C4-2B (cell line): ENCODE results near the gene PRKCE.

Source experiments
- ZFX ChIP-seq: fragments of 450-650 bp; IDR thresholded peaks from 2 replicates; pipeline ENCODE4 v1.6.1; 2017
- TF ChIP-seq, protein P1 (sequence below): fragments of 450-650 bp; conservative IDR thresholded peaks from 2 replicates; pipeline ENCODE4 v1.5.1; 2017; ENCODE audit warnings: mild to moderate bottlenecking

DNA sequence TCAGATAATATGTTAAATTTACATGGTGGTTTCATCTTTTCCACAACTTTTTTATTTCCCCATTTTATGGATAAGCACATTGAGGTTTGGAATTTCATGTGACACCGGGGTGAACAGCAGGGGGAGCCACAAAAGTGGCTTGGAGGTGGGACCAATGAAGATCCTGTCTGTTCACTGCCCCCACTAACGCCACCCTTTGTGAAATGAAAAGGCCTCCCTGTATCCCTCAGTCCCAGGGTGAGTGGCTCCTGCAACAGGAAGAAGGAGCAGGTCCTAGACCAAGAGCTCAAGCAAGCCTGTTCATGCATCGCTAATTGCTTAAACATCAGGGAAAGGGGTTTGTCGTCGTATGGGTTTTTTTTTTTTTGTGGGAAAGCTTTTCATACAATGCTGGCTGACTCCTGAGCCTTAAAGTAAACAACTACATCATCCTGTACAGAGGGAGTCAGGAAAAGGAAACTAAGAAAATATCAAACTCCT, 377.9 kb downstream of the PRKCE start:
- TF ChIP-seq, protein P1, sequence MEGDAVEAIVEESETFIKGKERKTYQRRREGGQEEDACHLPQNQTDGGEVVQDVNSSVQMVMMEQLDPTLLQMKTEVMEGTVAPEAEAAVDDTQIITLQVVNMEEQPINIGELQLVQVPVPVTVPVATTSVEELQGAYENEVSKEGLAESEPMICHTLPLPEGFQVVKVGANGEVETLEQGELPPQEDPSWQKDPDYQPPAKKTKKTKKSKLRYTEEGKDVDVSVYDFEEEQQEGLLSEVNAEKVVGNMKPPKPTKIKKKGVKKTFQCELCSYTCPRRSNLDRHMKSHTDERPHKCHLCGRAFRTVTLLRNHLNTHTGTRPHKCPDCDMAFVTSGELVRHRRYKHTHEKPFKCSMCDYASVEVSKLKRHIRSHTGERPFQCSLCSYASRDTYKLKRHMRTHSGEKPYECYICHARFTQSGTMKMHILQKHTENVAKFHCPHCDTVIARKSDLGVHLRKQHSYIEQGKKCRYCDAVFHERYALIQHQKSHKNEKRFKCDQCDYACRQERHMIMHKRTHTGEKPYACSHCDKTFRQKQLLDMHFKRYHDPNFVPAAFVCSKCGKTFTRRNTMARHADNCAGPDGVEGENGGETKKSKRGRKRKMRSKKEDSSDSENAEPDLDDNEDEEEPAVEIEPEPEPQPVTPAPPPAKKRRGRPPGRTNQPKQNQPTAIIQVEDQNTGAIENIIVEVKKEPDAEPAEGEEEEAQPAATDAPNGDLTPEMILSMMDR, result peak; percentile 19; the same call in 1 of the 2 replicates
- no peak for TF ChIP-seq ZFX
